MM.1S (cell line): ENCODE measurements around the gene CDH4.

Source experiments
- EZH2 ChIP-seq: fragments of 300-600 bp; sonication (generic); optimal IDR thresholded peaks from 2 replicates; pipeline ENCODE3; 2017; ENCODE audit warnings: low read depth, mild to moderate bottlenecking, antibody characterized with exemption, low read length, mixed read lengths
- EZH2phosphoT487 ChIP-seq: fragments of 300-600 bp; sonication (generic); IDR thresholded peaks from 2 replicates; pipeline ENCODE4 v1.6.1; 2018; ENCODE audit warnings: antibody characterized with exemption, low read length
- TF ChIP-seq, protein P1 (sequence below): fragments of 300-600 bp; sonication (generic); IDR thresholded peaks from 2 replicates; pipeline ENCODE4 v1.5.1; 2016; ENCODE audit warnings: antibody characterized with exemption, low read length, mixed read lengths

- TF ChIP-seq, protein P1, sequence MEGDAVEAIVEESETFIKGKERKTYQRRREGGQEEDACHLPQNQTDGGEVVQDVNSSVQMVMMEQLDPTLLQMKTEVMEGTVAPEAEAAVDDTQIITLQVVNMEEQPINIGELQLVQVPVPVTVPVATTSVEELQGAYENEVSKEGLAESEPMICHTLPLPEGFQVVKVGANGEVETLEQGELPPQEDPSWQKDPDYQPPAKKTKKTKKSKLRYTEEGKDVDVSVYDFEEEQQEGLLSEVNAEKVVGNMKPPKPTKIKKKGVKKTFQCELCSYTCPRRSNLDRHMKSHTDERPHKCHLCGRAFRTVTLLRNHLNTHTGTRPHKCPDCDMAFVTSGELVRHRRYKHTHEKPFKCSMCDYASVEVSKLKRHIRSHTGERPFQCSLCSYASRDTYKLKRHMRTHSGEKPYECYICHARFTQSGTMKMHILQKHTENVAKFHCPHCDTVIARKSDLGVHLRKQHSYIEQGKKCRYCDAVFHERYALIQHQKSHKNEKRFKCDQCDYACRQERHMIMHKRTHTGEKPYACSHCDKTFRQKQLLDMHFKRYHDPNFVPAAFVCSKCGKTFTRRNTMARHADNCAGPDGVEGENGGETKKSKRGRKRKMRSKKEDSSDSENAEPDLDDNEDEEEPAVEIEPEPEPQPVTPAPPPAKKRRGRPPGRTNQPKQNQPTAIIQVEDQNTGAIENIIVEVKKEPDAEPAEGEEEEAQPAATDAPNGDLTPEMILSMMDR: no peak
- TF ChIP-seq EZH2: no peak
- TF ChIP-seq EZH2phosphoT487: no peak
Observed at GRCh38 chr20:61330441-61330840, 78.4 kb downstream of the CDH4 start.
